HG02852 (cell line): Measurements from ENCODE around the gene AGK.
"Not testable (repeated sequence)": the region's sequence is repeated elsewhere in the genome, so short reads cannot be mapped to it uniquely, and the experiment has no call there.

Experiments used
- ATAC-seq: cut with Tn5 transposase; IDR thresholded peaks from one replicate; pipeline ENCODE4 v1.9.1; 2021; ENCODE audit warnings: mild to moderate bottlenecking, moderate library complexity; ENCODE audit not compliant: unreplicated experiment

The AGK gene

GRCh38 chr7:141550386-141551093, 670 bp upstream of the AGK start:
- no peak for ATAC-seq

- ATAC-seq: peak; percentile 15
These were observed 572 bp downstream of the AGK start for GRCh38 chr7:141551782-141552181.

- ATAC-seq: no peak
These were observed 6.2 kb downstream of the AGK start for GRCh38 chr7:141557360-141557759.

- ATAC-seq: peak; percentile 41
These were observed 6.8 kb downstream of the AGK start for GRCh38 chr7:141557831-141558531.

- ATAC-seq: peak; percentile 83
These were observed 7.5 kb downstream of the AGK start for GRCh38 chr7:141558544-141559183.

GRCh38 chr7:141559961-141560360, 8.8 kb downstream of the AGK start:
- ATAC-seq: no peak

- no peak for ATAC-seq
These were observed 10.8 kb downstream of the AGK start for GRCh38 chr7:141562036-141562435.

- ATAC-seq: no peak
These were observed 11.3 kb downstream of the AGK start for GRCh38 chr7:141562543-141562942.

- no peak for ATAC-seq
These were observed 11.8 kb downstream of the AGK start for GRCh38 chr7:141562972-141563371.

GRCh38 chr7:141563956-141564623, 12.9 kb downstream of the AGK start:
- ATAC-seq: peak; percentile 75

GRCh38 chr7:141567432-141567831, 16.2 kb downstream of the AGK start:
- no peak for ATAC-seq

GRCh38 chr7:141568227-141568626, 17.0 kb downstream of the AGK start:
- ATAC-seq: no peak

GRCh38 chr7:141571059-141571458, 19.8 kb downstream of the AGK start:
- no peak for ATAC-seq

- no peak for ATAC-seq
These were observed 21.0 kb downstream of the AGK start for GRCh38 chr7:141572175-141572574.

- no peak for ATAC-seq
These were observed 22.3 kb downstream of the AGK start for GRCh38 chr7:141573511-141573910.

GRCh38 chr7:141575164-141575563, 24.0 kb downstream of the AGK start:
- ATAC-seq: no peak

GRCh38 chr7:141575654-141576448, 24.6 kb downstream of the AGK start:
- ATAC-seq: no peak

GRCh38 chr7:141577043-141577839, 26.0 kb downstream of the AGK start:
- no peak for ATAC-seq

GRCh38 chr7:141579953-141580352, 28.7 kb downstream of the AGK start:
- ATAC-seq: not testable (repeated sequence)

GRCh38 chr7:141582063-141582462, 30.9 kb downstream of the AGK start:
- ATAC-seq: not testable (repeated sequence)
